GM18505 (cell line): ENCODE results near the gene FBXL12.

Experiments
- ATAC-seq: cut with Tn5 transposase; IDR thresholded peaks from one replicate; pipeline ENCODE4 v1.9.1; 2021; ENCODE audit not compliant: unreplicated experiment
- POLR2A ChIP-seq: IDR thresholded peaks from 4 replicates; pipeline ENCODE4 v1.6.1; 2011; ENCODE audit warnings: borderline replicate concordance; ENCODE audit not compliant: insufficient read depth, insufficient read length; ENCODE audit errors: extremely low read depth

The FBXL12 gene

GRCh38 chr19:9818734-9819595 is at the start of gene FBXL12:
Gene FBXL12, minus strand, starts transcription at chr19:9819079. Its CDS starts 266 bp downstream, at chr19:9818813.
- ATAC-seq, result peak; percentile 81
- TF ChIP-seq POLR2A, result peak; percentile 93

GRCh38 chr19:9865732-9866501 is 47.0 kb upstream of the FBXL12 start:
- no peak for TF ChIP-seq POLR2A
- ATAC-seq, result no peak

DNA sequence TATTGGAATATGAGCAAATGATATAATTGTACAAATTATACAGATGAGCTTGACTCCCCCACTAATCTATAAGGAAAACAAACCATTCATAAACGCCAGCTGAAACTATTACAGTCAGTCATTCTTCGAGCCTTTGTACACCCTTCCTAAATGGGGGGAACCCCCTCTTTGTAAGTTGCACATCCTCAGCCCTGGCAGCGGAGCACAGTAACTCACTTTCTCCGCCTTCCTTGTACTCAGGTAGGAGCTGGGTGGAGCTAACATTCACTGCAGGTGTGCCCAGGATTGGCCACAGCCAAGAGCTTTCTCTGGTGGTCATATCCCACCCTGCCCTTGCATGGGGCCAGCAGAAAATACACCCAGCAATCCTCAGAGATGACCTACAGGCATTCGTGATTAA is 44.9 kb upstream of the FBXL12 start:
- TF ChIP-seq POLR2A, result no peak
- ATAC-seq, result no peak

DNA sequence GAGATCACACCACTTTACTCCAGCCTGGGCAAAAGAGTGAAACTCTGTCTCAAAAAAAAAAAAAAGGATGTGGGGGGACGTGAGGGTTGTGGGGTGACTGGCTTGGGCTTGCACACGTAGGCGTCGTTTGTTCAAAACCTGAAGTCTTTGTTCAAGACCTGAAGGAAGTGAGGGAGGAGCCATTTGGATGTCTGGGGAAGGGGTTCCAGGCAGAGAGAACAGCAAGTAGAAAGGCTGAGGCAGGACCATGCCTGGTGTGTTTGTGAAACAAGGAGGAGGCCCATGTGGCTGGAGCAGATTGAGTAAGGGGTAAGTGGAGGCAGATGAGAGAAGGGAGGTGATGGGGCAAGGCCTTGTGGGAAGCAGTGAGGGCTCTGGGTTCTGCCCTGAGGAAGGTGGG is 44.1 kb upstream of the FBXL12 start:
- no peak for ATAC-seq
- TF ChIP-seq POLR2A, result no peak

GRCh38 chr19:9861503-9861902 is 42.6 kb upstream of the FBXL12 start:
- TF ChIP-seq POLR2A, result no peak
- ATAC-seq, result no peak

DNA sequence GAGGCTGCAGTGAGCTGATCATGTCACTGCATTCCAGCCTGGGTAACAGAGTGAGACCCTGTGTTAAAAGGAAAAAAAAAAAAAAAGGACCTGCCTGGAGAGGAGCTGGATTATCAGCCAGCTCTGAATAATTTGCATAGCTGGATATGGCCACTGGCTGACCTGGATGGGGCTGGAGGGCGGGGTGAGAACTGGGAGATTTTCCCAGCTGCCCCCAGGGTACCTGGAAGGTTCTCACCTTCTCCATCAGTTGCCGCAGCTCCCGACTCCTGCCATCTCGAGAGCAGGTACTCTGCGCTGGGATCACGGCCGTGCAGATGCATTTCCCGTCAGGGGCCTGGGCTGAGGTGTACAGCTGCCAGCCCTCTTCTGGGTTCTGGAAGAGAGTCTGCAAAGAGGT is 41.5 kb upstream of the FBXL12 start:
- no peak for TF ChIP-seq POLR2A
- no peak for ATAC-seq

- TF ChIP-seq POLR2A, result no peak
- ATAC-seq, result no peak
Observed at GRCh38 chr19:9858766-9859165, 39.9 kb upstream of the FBXL12 start.

DNA sequence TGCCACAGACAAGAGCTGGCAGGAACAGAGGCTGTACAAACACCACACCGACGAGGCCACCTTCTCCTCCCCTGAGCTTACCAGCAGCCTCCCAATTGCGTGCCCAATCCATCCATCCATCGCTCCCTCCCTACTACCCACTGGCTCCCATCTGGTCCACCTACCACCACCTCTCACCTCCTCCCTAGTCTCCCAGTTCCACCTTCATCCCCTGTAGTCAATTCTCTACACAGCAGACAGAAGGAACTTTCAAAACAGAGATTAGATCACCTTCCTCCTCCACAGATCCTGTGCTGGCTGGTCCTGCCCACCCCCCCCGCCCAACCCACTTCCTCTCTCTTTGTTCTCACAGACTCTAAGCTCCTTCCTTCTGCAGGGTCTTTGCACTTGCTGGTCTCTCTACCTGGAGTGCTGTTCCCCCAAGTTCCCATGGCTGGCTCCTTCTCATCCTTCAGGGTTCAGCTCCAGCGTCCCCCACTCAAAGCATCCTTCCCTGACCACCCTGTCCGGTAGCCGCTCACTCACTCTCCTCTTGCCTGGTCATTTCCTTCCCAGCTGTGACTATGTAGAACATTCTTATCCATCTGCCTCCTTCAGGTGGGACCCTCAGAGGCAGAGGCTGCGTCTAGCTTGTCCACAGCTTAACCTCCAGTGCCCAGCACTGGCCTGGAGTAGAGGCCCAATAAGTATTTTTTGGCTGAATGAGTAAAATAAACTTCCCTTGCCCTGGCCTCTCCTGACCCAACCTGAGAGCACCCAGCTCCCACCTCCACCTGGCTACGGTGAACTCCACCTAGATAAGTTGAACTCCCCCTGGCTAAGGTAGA is 39.3 kb upstream of the FBXL12 start:
- no peak for ATAC-seq

GRCh38 chr19:9857076-9857721 is 38.3 kb upstream of the FBXL12 start:
- TF ChIP-seq POLR2A, result no peak
- ATAC-seq, result no peak

More for the DNA sequence above, 39.3 kb upstream of the FBXL12 start:
- TF ChIP-seq POLR2A, result no peak

DNA sequence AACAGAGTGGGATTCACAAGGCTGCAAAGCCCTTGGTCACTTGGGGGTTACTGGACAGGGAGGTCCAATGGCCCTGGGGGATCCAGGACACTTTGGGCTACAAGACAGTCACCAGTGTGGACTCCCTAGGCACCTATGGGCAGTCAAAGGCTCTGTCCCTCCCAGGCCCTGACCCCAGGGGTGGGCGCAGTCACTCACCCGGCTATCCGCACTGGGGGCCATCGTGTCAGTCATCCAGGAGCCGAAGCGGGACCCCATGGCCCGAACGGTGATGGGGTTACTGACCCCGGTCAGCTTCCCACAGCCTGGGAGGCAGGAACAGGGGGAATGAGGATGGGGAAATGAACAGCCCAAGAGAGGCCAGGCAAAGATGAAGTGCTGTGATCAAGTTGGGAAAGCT is 37.7 kb upstream of the FBXL12 start:
- TF ChIP-seq POLR2A, result no peak
- no peak for ATAC-seq

- ATAC-seq, result no peak
- no peak for TF ChIP-seq POLR2A
Observed at GRCh38 chr19:9854282-9854846, 35.5 kb upstream of the FBXL12 start.

GRCh38 chr19:9850235-9850959 is 31.5 kb upstream of the FBXL12 start:
- ATAC-seq, result no peak
- TF ChIP-seq POLR2A, result no peak
